CD14-positive monocyte (primary cell): ENCODE data around the gene RYR3. TPM values are rescaled to one million over a fixed set of nuclear protein-coding genes. Genes with fewer than 3 reads are reported as not detected.

Experiments used
- DNase-seq, 3 donors: peaks; one replicate each; pipeline ENCODE4 v3.0.0-alpha.2; 2011 to 2022
- H2AFZ ChIP-seq: 2 replicates; pipeline ENCODE4 v1.6.0; 2012; ENCODE audit warnings: mild to moderate bottlenecking, low read depth, low read length, inconsistent platforms; ENCODE audit not compliant: insufficient read depth, poor library complexity, severe bottlenecking
- H3K27ac ChIP-seq, 2 donors: 1 replicate in 1 of 2; 2 replicates in 1 of 2; pipeline ENCODE4 v1.5.1; 2012 to 2013; ENCODE audit warnings: low read length in 2 of 2, control low read depth in 1 of 2, inconsistent platforms in 1 of 2, low read depth in 1 of 2, mild to moderate bottlenecking in 1 of 2
- H3K27me3 ChIP-seq, 2 donors: one replicate each; pipeline versions ENCODE4 v1.6.0 to v1.6.1; 2011 to 2013; ENCODE audit warnings: low read length in 2 of 2; ENCODE audit not compliant: control insufficient read depth in 2 of 2, insufficient read depth in 2 of 2
- H3K36me3 ChIP-seq, 2 donors: replicated peaks in 1 of 2; 1 replicate in 1 of 2; 2 replicates in 1 of 2; pipeline versions ENCODE4 v1.5.1 to v1.6.1; 2012 to 2013; ENCODE audit warnings: low read length in 2 of 2, control low read depth in 1 of 2, inconsistent platforms in 1 of 2, mild to moderate bottlenecking in 1 of 2; ENCODE audit not compliant: insufficient read depth in 2 of 2, control insufficient read depth in 1 of 2
- H3K4me1 ChIP-seq, 2 donors: 1 replicate in 1 of 2; 2 replicates in 1 of 2; pipeline versions ENCODE4 v1.5.1 to v1.6.1; 2012 to 2013; ENCODE audit warnings: low read length in 2 of 2, control low read depth in 1 of 2, inconsistent platforms in 1 of 2, mild to moderate bottlenecking in 1 of 2, moderate library complexity in 1 of 2; ENCODE audit not compliant: insufficient read depth in 2 of 2, control insufficient read depth in 1 of 2
- H3K4me2 ChIP-seq: replicated peaks from 2 replicates; pipeline ENCODE3; 2012; ENCODE audit warnings: low read length, moderate library complexity, mild to moderate bottlenecking; ENCODE audit not compliant: poor library complexity, severe bottlenecking; ENCODE audit errors: extremely low read depth
- H3K4me3 ChIP-seq, 3 experiments: fragments of 200-600 bp in 1 of 3; sonication (generic) in 1 of 3; replicated peaks in 1 of 3; 1 replicate in 2 of 3; 2 replicates in 1 of 3; pipeline ENCODE4 v1.5.1; 2011 to 2013; ENCODE audit warnings: low read length in 3 of 3, mild to moderate bottlenecking in 3 of 3, control low read depth in 2 of 3, low read depth in 2 of 3, inconsistent platforms in 1 of 3, moderate library complexity in 1 of 3
- H3K79me2 ChIP-seq: 2 replicates; pipeline ENCODE4 v1.6.0; 2012; ENCODE audit warnings: mild to moderate bottlenecking, control low read depth, inconsistent platforms, low read length, moderate library complexity; ENCODE audit not compliant: insufficient read depth
- H3K9ac ChIP-seq: 2 replicates; pipeline ENCODE4 v1.6.0; 2017; ENCODE audit warnings: low read length, mild to moderate bottlenecking; ENCODE audit not compliant: insufficient read depth, poor library complexity, severe bottlenecking
- H3K9me3 ChIP-seq, 2 donors: replicated peaks in 1 of 2; 1 replicate in 1 of 2; 2 replicates in 1 of 2; pipeline versions ENCODE4 v1.5.1 to v1.6.1; 2012 to 2013; ENCODE audit warnings: low read length in 2 of 2, control low read depth in 1 of 2; ENCODE audit not compliant: control insufficient read depth in 1 of 2, insufficient read depth in 1 of 2
- H4K20me1 ChIP-seq: 2 replicates; pipeline ENCODE4 v1.6.0; 2012; ENCODE audit warnings: mild to moderate bottlenecking, low read length, control low read depth, moderate library complexity; ENCODE audit not compliant: insufficient read depth
- H3K27ac Mint-ChIP-seq, 7 donors: one replicate each; pipeline ENCODE4 v1.8.0; 2020; ENCODE audit warnings: mild to moderate bottlenecking in 7 of 7, mixed read lengths in 7 of 7, moderate library complexity in 6 of 7, inconsistent platforms in 2 of 7
- H3K27me3 Mint-ChIP-seq, 3 donors: one replicate each; pipeline ENCODE4 v1.8.0; 2021 to 2022; ENCODE audit warnings: low read depth in 3 of 3, mild to moderate bottlenecking in 3 of 3, mixed read lengths in 3 of 3, moderate library complexity in 3 of 3, inconsistent platforms in 1 of 3
- H3K36me3 Mint-ChIP-seq, 2 donors: one replicate each; pipeline ENCODE4 v1.8.0; 2020; ENCODE audit warnings: mixed read lengths in 2 of 2, inconsistent platforms in 1 of 2, mild to moderate bottlenecking in 1 of 2
- H3K4me1 Mint-ChIP-seq: one replicate; pipeline ENCODE4 v1.8.0; 2020; ENCODE audit warnings: mild to moderate bottlenecking, mixed read lengths
- H3K4me3 Mint-ChIP-seq, 2 donors: one replicate each; pipeline ENCODE4 v1.8.0; 2020; ENCODE audit warnings: mild to moderate bottlenecking in 2 of 2, mixed read lengths in 2 of 2, moderate library complexity in 1 of 2
- H3K9me3 Mint-ChIP-seq, 7 donors: one replicate each; pipeline ENCODE4 v1.8.0; 2020 to 2022; ENCODE audit warnings: mixed read lengths in 7 of 7, mild to moderate bottlenecking in 6 of 7, moderate library complexity in 6 of 7, inconsistent platforms in 2 of 7
- WGBS: methylation state at CpG from one replicate; pipeline ENCODE4 v1.1.5; 2013; ENCODE audit warnings: missing lambda C conversion rate; ENCODE audit not compliant: insufficient coverage; 5-methylcytosine and 5-hydroxymethylcytosine counted together
- intact Hi-C, 2 donors: fragments of 100-400 bp; cut with micrococcal nuclease; formaldehyde crosslinking; loops; one replicate each; pipeline versions ENCODE4 v1.15.0 to v1.15.1; 2023
- polyA plus RNA-seq, 3 donors: library from polyadenylated mRNA; depleted of rRNA in 1 of 3; unstranded in 2 of 3; stranded (reverse) in 1 of 3; fragments of 300-500 nt in 2 of 3; fragments of >200 nt in 1 of 3; fragmentation: Illumina TruSeq in 2 of 3; gene quantifications; 1 replicate in 2 of 3; 2 replicates in 1 of 3; pipeline ENCODE4 v1.2.3, GENCODE V29; 2012 to 2021
- TF ChIP-seq, protein P1 (sequence below): fragments of 200-600 bp; IDR thresholded peaks from one replicate; pipeline ENCODE4 v1.8.0; 2022; ENCODE audit warnings: antibody characterized with exemption, mild to moderate bottlenecking

The RYR3 gene
- polyA plus RNA-seq, 3 donors, result not detected

DNA sequence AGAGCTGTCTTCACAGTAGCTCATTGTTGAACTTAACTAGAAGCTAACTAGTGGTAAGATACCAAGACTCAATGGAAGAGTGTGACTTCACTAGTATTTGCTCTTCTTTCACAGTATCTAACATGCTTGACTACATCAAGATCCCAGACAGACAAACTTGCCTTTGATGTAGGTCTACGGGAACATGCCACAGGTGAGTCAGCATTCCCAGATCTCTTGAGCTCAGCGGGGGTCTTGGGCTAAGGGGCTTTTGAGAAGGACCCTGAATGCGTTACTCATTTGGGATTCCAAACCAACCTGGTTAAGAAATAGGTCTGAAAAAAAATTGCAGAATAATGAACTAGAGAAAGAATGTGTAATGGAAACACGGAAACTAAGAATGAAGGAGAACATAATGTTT, 222.4 kb downstream of the RYR3 start:
- no peak overlapping the region for H3K4me3 Mint-ChIP-seq
- no peak for DNase-seq
- no peak overlapping the region for H3K27ac ChIP-seq
- H3K27me3 ChIP-seq, result no peaks in the 10 kb centered on the region
- no peaks in the 10 kb centered on the region for H3K4me1 ChIP-seq
- no peaks in the 10 kb centered on the region for H3K36me3 Mint-ChIP-seq
- no peaks in the 10 kb centered on the region for H3K27me3 Mint-ChIP-seq
- no peak overlapping the region for H3K4me3 ChIP-seq
- intact Hi-C loops, result no loop called here
- TF ChIP-seq, protein P1, sequence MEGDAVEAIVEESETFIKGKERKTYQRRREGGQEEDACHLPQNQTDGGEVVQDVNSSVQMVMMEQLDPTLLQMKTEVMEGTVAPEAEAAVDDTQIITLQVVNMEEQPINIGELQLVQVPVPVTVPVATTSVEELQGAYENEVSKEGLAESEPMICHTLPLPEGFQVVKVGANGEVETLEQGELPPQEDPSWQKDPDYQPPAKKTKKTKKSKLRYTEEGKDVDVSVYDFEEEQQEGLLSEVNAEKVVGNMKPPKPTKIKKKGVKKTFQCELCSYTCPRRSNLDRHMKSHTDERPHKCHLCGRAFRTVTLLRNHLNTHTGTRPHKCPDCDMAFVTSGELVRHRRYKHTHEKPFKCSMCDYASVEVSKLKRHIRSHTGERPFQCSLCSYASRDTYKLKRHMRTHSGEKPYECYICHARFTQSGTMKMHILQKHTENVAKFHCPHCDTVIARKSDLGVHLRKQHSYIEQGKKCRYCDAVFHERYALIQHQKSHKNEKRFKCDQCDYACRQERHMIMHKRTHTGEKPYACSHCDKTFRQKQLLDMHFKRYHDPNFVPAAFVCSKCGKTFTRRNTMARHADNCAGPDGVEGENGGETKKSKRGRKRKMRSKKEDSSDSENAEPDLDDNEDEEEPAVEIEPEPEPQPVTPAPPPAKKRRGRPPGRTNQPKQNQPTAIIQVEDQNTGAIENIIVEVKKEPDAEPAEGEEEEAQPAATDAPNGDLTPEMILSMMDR, result no peak
- no peaks in the 10 kb centered on the region for H3K36me3 ChIP-seq
- no peaks in the 10 kb centered on the region for H3K79me2 ChIP-seq
- WGBS, result 93% methylated on average over 2 of the region's 4 CpGs
- no peak overlapping the region for H3K4me2 ChIP-seq
- no peaks in the 10 kb centered on the region for H4K20me1 ChIP-seq
- H3K4me1 Mint-ChIP-seq, result no peaks in the 10 kb centered on the region
- no peak overlapping the region for H2AFZ ChIP-seq
- H3K9me3 ChIP-seq, result no peaks in the 10 kb centered on the region
- peaks cover 0 to 2% (median 0%) of the 10 kb centered on the region in 7 donors for H3K9me3 Mint-ChIP-seq
- no peak overlapping the region for H3K27ac Mint-ChIP-seq
- no peak overlapping the region for H3K9ac ChIP-seq

DNA sequence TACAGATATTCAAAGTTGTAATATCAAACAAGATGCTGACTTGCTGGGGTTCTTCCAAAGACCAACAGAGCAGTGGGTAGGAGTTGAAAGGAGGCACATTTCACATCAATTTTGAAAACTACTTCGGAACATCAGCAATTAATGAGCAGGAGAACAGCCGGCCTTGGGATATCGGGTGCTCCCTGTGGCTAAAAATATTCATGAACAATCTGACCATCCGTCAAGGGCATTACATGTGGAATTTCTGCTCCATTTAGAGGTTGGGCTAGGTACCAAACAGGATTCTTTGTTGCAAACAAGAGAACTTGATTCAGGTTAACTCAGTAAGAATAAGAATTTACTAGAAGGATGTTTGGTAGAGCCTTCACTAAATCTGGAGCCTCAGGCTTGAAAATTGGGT, 223.9 kb downstream of the RYR3 start:
- Mint-ChIP-seq H3K27me3 (peaks cover 0 to 3% (median 0%) of the 10 kb centered on the region in 3 donors), H3K4me1 (no peaks in the 10 kb centered on the region), H3K9me3 (peaks cover 0 to 2% (median 0%) of the 10 kb centered on the region in 7 donors), H3K36me3 (no peaks in the 10 kb centered on the region), H3K27ac (no peak overlapping the region), H3K4me3 (no peak overlapping the region)
- Histone ChIP-seq H3K4me3 (no peak overlapping the region), H3K4me1 (no peaks in the 10 kb centered on the region), H3K9ac (no peak overlapping the region), H3K36me3 (no peaks in the 10 kb centered on the region), H3K27ac (no peak overlapping the region), H3K79me2 (no peaks in the 10 kb centered on the region), H3K9me3 (no peaks in the 10 kb centered on the region), H4K20me1 (no peaks in the 10 kb centered on the region), H3K27me3 (no peaks in the 10 kb centered on the region), H3K4me2 (no peak overlapping the region), H2AFZ (no peak overlapping the region)
- intact Hi-C loops, result no loop called here
- TF ChIP-seq, protein P1, result no peak
- no peak for DNase-seq
- 100% methylated on average over 3 of the region's 4 CpGs for WGBS
